AG10803 (cell line): ENCODE data around the gene MMD.
"Not testable (repeated sequence)": the region's sequence is repeated elsewhere in the genome, so short reads cannot be mapped to it uniquely, and the experiment has no call there.

Experiments
- DNase-seq: peaks from one replicate; pipeline ENCODE4 v3.0.0; 2010; ENCODE audit warnings: low read depth
- H3K4me3 ChIP-seq: 2 replicates; pipeline ENCODE4 v1.5.1; 2011; ENCODE audit warnings: mild to moderate bottlenecking, low read length, control low read depth
- CTCF ChIP-seq: conservative IDR thresholded peaks from 2 replicates; pipeline ENCODE4 v1.5.1; 2011; ENCODE audit warnings: mild to moderate bottlenecking, low read length, control low read depth, inconsistent platforms

The MMD gene

GRCh38 chr17:55421179-55421934 lies at the start of gene MMD:
Gene MMD (minus strand): TSS chr17:55421835. CDS start chr17:55421695, 140 bp downstream.
- TF ChIP-seq CTCF: no peak
- H3K4me3 ChIP-seq: peak within 1 kb of the TSS; percentile 85
- no peak for DNase-seq

- no peak overlapping the region for H3K4me3 ChIP-seq
- TF ChIP-seq CTCF: no peak
- DNase-seq: no peak
These were observed 45.0 kb upstream of the MMD start for GRCh38 chr17:55466671-55467070.

- DNase-seq, H3K4me3 ChIP-seq: not testable (repeated sequence)
These were observed 44.1 kb upstream of the MMD start for GRCh38 chr17:55465771-55466170.

DNA sequence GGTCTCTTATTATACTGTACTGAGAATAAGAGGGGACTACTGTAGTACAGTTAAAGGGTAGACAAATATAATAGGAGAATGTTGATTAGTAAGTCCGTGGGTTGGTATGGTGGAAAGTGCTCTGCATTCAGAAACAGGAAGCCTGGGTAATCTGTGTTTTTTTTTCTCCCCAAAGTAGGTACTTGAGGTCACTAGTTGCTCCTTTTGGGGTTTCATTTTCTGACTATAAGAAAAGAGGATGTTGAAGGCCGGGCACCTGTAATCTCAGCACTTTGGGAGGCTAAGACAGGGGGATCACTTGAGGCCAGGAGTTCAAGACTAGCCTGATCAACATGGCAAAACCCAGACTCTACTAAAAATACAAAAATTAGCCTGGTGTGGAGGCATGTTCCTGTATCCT lies 42.0 kb upstream of the MMD start:
- no peak for TF ChIP-seq CTCF
- no peak for DNase-seq
- no peak overlapping the region for H3K4me3 ChIP-seq

- no peak for DNase-seq
- H3K4me3 ChIP-seq: no peak overlapping the region
- TF ChIP-seq CTCF: no peak
These were observed 41.1 kb upstream of the MMD start for GRCh38 chr17:55462711-55463110.

GRCh38 chr17:55462234-55462633 lies 40.6 kb upstream of the MMD start:
- no peak overlapping the region for H3K4me3 ChIP-seq
- no peak for DNase-seq
- no peak for TF ChIP-seq CTCF

- no peak for TF ChIP-seq CTCF
- H3K4me3 ChIP-seq: no peak overlapping the region
- DNase-seq: peak; percentile 56
These were observed 37.3 kb upstream of the MMD start for GRCh38 chr17:55458978-55459377.
